Measurements from ENCODE around the gene FAM228B.
"Not testable (repeated sequence)": the region's sequence is repeated elsewhere in the genome, so short reads cannot be mapped to it uniquely, and the experiment has no call there.

Gene FAM228B

GRCh38 chr2:24104110-24104650 is 19.1 kb upstream of the FAM228B start:
- no peak for DNase-seq

- DNase-seq: no peak
These were observed 18.4 kb upstream of the FAM228B start for GRCh38 chr2:24104906-24105305.

- no peak for DNase-seq
These were observed 17.5 kb upstream of the FAM228B start for GRCh38 chr2:24105816-24106215.

GRCh38 chr2:24106786-24107185 is 16.5 kb upstream of the FAM228B start:
- DNase-seq: no peak

- no peak for DNase-seq
These were observed 15.9 kb upstream of the FAM228B start for GRCh38 chr2:24107336-24107735.

- DNase-seq: not testable (repeated sequence)
These were observed 13.8 kb upstream of the FAM228B start for GRCh38 chr2:24109431-24109830.

- no peak for DNase-seq
These were observed 12.5 kb upstream of the FAM228B start for GRCh38 chr2:24110660-24111303.

- no peak for DNase-seq
These were observed 11.8 kb upstream of the FAM228B start for GRCh38 chr2:24111407-24111901.

- DNase-seq: no peak
These were observed 8.2 kb upstream of the FAM228B start for GRCh38 chr2:24115057-24115456.

- DNase-seq: no peak
These were observed 5.4 kb upstream of the FAM228B start for GRCh38 chr2:24117902-24118301.

- no peak for DNase-seq
These were observed 2.2 kb upstream of the FAM228B start for GRCh38 chr2:24121066-24121465.

GRCh38 chr2:24121469-24121868 is 1.8 kb upstream of the FAM228B start:
- DNase-seq: peak; percentile 13

GRCh38 chr2:24122366-24123194 is 689 bp upstream of the FAM228B start:
- no peak for DNase-seq

- DNase-seq: peak; percentile 90
These were observed 782 bp downstream of the FAM228B start for GRCh38 chr2:24123922-24124580.

- DNase-seq: no peak
These were observed 2.7 kb downstream of the FAM228B start for GRCh38 chr2:24125956-24126355.

- DNase-seq: no peak
These were observed 9.3 kb downstream of the FAM228B start for GRCh38 chr2:24132543-24132942.

- not testable (repeated sequence) for DNase-seq
These were observed 17.0 kb downstream of the FAM228B start for GRCh38 chr2:24140305-24140704.

- DNase-seq: no peak
These were observed 24.1 kb downstream of the FAM228B start for GRCh38 chr2:24147364-24147763.

- no peak for DNase-seq
These were observed 29.3 kb downstream of the FAM228B start for GRCh38 chr2:24152413-24153197.

GRCh38 chr2:24153478-24153877 is 30.2 kb downstream of the FAM228B start:
- no peak for DNase-seq

- no peak for DNase-seq
These were observed 34.9 kb downstream of the FAM228B start for GRCh38 chr2:24158131-24158530.

- no peak for DNase-seq
These were observed 36.4 kb downstream of the FAM228B start for GRCh38 chr2:24159708-24160107.

GRCh38 chr2:24160761-24161160 is 37.5 kb downstream of the FAM228B start:
- DNase-seq: no peak
